G401.6 (cell line): Measurements from ENCODE around the gene GMDS.
A peak's percentile ranks its signal among the peaks of the same experiment; 100 is the strongest.

Experiments used
- FAIRE-seq: peaks from 2 replicates; lab custom pipeline; 2012; peaks lifted over from hg19 to GRCh38; lab: Jason Lieb, UNC

The GMDS gene

GRCh38 chr6:1611572-1612298 is 633.7 kb downstream of the GMDS start:
- no peak for FAIRE-seq

GRCh38 chr6:1611322-1611571 is 634.2 kb downstream of the GMDS start:
- FAIRE-seq: no peak

- FAIRE-seq: no peak
Observed at GRCh38 chr6:1610497-1611321, 634.7 kb downstream of the GMDS start.

GRCh38 chr6:1609648-1610496 is 635.5 kb downstream of the GMDS start, which contains the start of gene FOXC1:
TSS of gene FOXC1 (plus strand) at chr6:1609915. CDS start at chr6:1610446, 531 bp downstream.
- peak; percentile 36 for FAIRE-seq

GRCh38 chr6:1609041-1609647 is 636.3 kb downstream of the GMDS start:
- no peak for FAIRE-seq

GRCh38 chr6:1608222-1609040 is 637.0 kb downstream of the GMDS start:
- FAIRE-seq: no peak

- no peak for FAIRE-seq
Observed at GRCh38 chr6:1607516-1608221, 637.7 kb downstream of the GMDS start.

GRCh38 chr6:1606780-1607515 is 638.5 kb downstream of the GMDS start:
- no peak for FAIRE-seq

GRCh38 chr6:1605893-1606779 is 639.3 kb downstream of the GMDS start:
- FAIRE-seq: no peak

GRCh38 chr6:1605004-1605892 is 640.2 kb downstream of the GMDS start:
- no peak for FAIRE-seq

- no peak for FAIRE-seq
Observed at GRCh38 chr6:1604158-1605003, 641.0 kb downstream of the GMDS start.

- no peak for FAIRE-seq
Observed at GRCh38 chr6:1603708-1604107, 641.7 kb downstream of the GMDS start.

- FAIRE-seq: no peak
Observed at GRCh38 chr6:1602049-1602713, 643.2 kb downstream of the GMDS start.

GRCh38 chr6:1601158-1602048 is 644.0 kb downstream of the GMDS start:
- FAIRE-seq: no peak

GRCh38 chr6:1600764-1601157 is 644.6 kb downstream of the GMDS start:
- no peak for FAIRE-seq
